A549 (cell line): Measurements from ENCODE around the gene FER.

Experiments
- CEBPB ChIP-seq, 2 experiments: fragments of >200 bp in 1 of 2; sonication (Bioruptor Twin) in 1 of 2; formaldehyde crosslinking in 1 of 2; IDR thresholded peaks; 2 replicates each; pipeline ENCODE4 v1.6.1; 2012 to 2016
- NPAS2 ChIP-seq: fragments of 250-450 bp; sonication (Bioruptor Pico); IDR thresholded peaks from 2 replicates; pipeline ENCODE4 v1.8.0; 2022; ENCODE audit warnings: mild to moderate bottlenecking, moderate library complexity, borderline replicate concordance
- POLR2A ChIP-seq: IDR thresholded peaks from 2 replicates; pipeline ENCODE4 v1.6.1; 2012; ENCODE audit warnings: mild to moderate bottlenecking, low read length
- RARB ChIP-seq: fragments of 250-450 bp; sonication (Bioruptor Pico); IDR thresholded peaks from 2 replicates; pipeline ENCODE4 v1.8.0; 2021; ENCODE audit warnings: mild to moderate bottlenecking, moderate library complexity
- TF ChIP-seq, protein P1 (sequence below): fragments of >200 bp; sonication (Bioruptor Twin); formaldehyde crosslinking; IDR thresholded peaks from 3 replicates; pipeline ENCODE4 v1.6.1; 2016
- TF ChIP-seq, protein P2 (sequence below): fragments of 200-600 bp; sonication (generic); IDR thresholded peaks from 2 replicates; pipeline ENCODE4 v1.6.1; 2016; ENCODE audit warnings: antibody characterized with exemption, mild to moderate bottlenecking, moderate library complexity
- TF ChIP-seq, protein P3 (sequence below): fragments of >200 bp; sonication (Bioruptor Twin); formaldehyde crosslinking; IDR thresholded peaks from 3 replicates; pipeline ENCODE4 v1.5.1; 2016
- TF ChIP-seq, protein P4 (sequence below): fragments of 250-450 bp; sonication (Bioruptor Pico); IDR thresholded peaks from 2 replicates; pipeline ENCODE4 v1.5.0; 2020; ENCODE audit warnings: low read depth, mild to moderate bottlenecking, moderate library complexity

DNA sequence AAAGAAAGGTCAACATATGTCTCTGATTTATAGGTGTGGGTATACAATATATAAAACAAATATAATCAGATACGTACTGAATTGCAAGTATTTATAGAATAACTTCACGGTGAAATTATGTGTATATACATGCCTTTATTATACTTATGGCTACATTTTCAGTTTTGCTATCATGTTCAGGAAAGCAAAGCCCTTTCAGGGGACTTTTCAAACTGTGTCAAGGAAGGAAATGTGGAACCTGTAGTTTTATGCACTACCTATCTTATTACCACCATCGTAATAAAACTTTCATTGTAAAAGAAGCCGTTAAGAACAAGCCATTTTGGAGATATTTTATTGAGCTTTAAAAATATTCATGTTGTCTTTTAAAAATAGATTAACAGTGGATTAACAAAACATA is 404.9 kb downstream of the FER start:
- TF ChIP-seq POLR2A: no peak
- TF ChIP-seq, protein P1, sequence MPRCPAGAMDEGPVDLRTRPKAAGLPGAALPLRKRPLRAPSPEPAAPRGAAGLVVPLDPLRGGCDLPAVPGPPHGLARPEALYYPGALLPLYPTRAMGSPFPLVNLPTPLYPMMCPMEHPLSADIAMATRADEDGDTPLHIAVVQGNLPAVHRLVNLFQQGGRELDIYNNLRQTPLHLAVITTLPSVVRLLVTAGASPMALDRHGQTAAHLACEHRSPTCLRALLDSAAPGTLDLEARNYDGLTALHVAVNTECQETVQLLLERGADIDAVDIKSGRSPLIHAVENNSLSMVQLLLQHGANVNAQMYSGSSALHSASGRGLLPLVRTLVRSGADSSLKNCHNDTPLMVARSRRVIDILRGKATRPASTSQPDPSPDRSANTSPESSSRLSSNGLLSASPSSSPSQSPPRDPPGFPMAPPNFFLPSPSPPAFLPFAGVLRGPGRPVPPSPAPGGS: no peak
- TF ChIP-seq, protein P2, sequence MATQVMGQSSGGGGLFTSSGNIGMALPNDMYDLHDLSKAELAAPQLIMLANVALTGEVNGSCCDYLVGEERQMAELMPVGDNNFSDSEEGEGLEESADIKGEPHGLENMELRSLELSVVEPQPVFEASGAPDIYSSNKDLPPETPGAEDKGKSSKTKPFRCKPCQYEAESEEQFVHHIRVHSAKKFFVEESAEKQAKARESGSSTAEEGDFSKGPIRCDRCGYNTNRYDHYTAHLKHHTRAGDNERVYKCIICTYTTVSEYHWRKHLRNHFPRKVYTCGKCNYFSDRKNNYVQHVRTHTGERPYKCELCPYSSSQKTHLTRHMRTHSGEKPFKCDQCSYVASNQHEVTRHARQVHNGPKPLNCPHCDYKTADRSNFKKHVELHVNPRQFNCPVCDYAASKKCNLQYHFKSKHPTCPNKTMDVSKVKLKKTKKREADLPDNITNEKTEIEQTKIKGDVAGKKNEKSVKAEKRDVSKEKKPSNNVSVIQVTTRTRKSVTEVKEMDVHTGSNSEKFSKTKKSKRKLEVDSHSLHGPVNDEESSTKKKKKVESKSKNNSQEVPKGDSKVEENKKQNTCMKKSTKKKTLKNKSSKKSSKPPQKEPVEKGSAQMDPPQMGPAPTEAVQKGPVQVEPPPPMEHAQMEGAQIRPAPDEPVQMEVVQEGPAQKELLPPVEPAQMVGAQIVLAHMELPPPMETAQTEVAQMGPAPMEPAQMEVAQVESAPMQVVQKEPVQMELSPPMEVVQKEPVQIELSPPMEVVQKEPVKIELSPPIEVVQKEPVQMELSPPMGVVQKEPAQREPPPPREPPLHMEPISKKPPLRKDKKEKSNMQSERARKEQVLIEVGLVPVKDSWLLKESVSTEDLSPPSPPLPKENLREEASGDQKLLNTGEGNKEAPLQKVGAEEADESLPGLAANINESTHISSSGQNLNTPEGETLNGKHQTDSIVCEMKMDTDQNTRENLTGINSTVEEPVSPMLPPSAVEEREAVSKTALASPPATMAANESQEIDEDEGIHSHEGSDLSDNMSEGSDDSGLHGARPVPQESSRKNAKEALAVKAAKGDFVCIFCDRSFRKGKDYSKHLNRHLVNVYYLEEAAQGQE: no peak
- TF ChIP-seq, protein P3, sequence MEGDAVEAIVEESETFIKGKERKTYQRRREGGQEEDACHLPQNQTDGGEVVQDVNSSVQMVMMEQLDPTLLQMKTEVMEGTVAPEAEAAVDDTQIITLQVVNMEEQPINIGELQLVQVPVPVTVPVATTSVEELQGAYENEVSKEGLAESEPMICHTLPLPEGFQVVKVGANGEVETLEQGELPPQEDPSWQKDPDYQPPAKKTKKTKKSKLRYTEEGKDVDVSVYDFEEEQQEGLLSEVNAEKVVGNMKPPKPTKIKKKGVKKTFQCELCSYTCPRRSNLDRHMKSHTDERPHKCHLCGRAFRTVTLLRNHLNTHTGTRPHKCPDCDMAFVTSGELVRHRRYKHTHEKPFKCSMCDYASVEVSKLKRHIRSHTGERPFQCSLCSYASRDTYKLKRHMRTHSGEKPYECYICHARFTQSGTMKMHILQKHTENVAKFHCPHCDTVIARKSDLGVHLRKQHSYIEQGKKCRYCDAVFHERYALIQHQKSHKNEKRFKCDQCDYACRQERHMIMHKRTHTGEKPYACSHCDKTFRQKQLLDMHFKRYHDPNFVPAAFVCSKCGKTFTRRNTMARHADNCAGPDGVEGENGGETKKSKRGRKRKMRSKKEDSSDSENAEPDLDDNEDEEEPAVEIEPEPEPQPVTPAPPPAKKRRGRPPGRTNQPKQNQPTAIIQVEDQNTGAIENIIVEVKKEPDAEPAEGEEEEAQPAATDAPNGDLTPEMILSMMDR: no peak
- TF ChIP-seq RARB: no peak
- TF ChIP-seq CEBPB (IDR thresholded peaks at IDR 0.05): no peak
- TF ChIP-seq, protein P4, sequence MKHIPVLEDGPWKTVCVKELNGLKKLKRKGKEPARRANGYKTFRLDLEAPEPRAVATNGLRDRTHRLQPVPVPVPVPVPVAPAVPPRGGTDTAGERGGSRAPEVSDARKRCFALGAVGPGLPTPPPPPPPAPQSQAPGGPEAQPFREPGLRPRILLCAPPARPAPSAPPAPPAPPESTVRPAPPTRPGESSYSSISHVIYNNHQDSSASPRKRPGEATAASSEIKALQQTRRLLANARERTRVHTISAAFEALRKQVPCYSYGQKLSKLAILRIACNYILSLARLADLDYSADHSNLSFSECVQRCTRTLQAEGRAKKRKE: no peak
- TF ChIP-seq NPAS2: no peak
